NCI-H1694 treated with DMSO at 0.1 percent for 48 hours (cell line): Measurements from ENCODE around the gene PROZ.
"Not testable (repeated sequence)": the region's sequence is repeated elsewhere in the genome, so short reads cannot be mapped to it uniquely, and the experiment has no call there.

Experiments
- DNase-seq: peaks from one replicate; lab custom pipeline; 2025; lab: John Stamatoyannopoulos, UW

PROZ gene, protein sequence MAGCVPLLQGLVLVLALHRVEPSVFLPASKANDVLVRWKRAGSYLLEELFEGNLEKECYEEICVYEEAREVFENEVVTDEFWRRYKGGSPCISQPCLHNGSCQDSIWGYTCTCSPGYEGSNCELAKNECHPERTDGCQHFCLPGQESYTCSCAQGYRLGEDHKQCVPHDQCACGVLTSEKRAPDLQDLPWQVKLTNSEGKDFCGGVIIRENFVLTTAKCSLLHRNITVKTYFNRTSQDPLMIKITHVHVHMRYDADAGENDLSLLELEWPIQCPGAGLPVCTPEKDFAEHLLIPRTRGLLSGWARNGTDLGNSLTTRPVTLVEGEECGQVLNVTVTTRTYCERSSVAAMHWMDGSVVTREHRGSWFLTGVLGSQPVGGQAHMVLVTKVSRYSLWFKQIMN

DNA sequence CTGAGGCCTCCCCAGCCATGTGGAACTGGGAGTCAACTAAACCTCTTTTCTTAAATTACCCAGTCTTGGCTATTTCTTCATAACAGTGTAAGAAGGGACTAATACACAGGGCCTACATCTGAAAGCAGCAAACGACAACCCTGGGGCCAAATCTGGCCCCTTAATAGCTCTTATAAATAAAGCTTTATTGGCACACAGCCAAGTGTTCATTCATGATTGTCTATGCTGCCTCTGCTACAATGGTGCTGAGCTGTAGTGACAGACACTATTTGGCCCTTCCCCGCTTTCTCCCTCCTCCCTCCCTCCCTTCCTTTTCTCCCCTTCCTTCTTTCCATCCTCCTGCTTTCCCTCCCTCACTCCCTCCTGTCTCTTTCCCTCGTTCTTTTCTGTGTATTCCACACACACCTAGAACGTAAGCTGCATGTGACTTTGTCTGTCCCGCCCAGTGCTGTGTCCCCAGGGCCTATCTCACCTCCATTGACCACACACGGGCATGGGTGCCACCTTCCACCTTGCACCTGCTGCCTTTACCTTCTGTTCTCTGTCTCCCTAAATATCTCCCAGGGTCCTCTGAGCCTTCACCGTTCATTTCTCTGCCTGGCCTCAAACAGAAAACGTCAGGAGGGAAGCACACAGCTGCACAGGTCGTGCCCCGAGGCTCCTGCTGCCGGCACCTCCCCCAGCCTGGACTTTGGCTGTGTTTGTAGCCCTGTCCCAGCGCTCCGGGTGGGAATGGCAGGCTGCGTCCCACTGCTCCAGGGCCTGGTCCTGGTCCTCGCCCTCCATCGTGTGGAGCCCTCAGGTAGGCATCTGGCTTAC is at the start of gene PROZ:
TSS of gene PROZ (plus strand) at position 720 of the 819 bp plus-strand sequence. CDS start at position 733, 13 bp downstream.
- no peak for DNase-seq

- no peak for DNase-seq
These were observed 49.0 kb upstream of the PROZ start for GRCh38 chr13:113109151-113110047.

DNA sequence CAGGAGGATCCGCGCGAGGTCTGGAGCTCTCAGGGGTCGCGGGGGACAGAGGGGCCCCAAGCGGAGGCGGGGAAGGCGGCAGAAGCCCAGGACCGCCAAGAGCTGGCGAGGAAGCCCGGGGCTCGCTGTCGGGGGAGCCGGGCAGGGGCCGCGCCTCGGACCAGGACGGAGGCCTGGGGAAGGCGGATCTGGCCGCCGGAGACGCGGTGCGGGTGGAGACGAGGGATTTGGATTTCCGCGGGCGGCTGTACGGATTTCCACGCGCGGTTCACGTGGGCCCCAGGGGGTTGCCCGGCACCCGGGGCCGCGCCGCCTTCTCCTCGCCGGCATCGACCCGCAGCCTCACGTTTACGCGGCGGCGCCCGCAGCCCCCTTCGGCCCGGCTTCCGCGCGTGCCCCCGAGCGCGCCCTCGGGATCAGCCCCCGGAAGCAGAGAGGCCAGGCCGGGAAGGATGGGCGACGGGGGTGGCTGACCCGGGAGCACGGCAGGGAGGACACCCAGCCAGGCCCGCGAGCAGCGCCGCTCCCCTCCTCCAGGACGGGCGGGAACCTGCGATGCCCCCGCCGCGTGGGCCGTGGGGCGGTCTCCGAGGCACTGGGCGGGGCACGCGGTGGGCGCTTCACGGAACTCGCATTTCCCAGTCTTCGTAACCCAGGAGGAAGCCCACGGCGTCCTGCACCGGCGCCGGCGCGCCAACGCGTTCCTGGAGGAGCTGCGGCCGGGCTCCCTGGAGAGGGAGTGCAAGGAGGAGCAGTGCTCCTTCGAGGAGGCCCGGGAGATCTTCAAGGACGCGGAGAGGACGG is 48.2 kb upstream of the PROZ start:
- no peak for DNase-seq

- DNase-seq: no peak
These were observed 47.6 kb upstream of the PROZ start for GRCh38 chr13:113110852-113111315.

DNA sequence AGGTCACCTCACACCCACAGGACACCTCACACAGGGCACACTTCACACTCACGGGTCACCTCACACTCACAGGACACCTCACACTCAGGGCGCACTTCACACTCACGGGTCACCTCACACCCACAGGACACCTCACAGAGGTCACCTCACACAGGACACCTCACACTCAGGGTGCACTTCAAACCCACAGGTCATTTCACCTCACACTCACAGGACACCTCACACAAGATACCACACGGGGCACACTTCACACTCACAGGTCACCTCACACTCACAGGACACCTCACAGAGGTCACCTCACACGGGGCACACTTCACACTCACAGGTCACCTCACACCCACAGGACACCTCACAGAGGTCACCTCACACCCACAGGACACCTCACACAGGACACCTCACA is 46.6 kb upstream of the PROZ start:
- DNase-seq: not testable (repeated sequence)

DNA sequence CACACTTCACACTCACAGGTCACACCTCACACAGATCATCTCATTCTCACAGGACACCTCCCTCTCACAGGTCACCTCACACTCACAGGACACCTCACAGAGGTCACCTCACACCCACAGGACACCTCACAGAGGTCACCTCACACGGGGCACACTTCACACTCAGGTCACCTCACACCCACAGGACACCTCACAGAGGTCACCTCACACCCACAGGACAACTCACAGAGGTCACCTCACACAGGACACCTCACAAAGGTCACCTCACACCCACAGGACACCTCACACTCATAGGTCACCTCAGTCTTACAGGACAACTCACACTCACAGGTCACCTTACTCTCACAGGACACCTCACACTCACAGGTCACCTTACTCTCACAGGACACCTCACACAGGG is 46.0 kb upstream of the PROZ start:
- not testable (repeated sequence) for DNase-seq

- DNase-seq: no peak
These were observed 45.3 kb upstream of the PROZ start for GRCh38 chr13:113112893-113113845.

- no peak for DNase-seq
These were observed 44.6 kb upstream of the PROZ start for GRCh38 chr13:113113846-113114271.

- no peak for DNase-seq
These were observed 43.7 kb upstream of the PROZ start for GRCh38 chr13:113114511-113115362.

DNA sequence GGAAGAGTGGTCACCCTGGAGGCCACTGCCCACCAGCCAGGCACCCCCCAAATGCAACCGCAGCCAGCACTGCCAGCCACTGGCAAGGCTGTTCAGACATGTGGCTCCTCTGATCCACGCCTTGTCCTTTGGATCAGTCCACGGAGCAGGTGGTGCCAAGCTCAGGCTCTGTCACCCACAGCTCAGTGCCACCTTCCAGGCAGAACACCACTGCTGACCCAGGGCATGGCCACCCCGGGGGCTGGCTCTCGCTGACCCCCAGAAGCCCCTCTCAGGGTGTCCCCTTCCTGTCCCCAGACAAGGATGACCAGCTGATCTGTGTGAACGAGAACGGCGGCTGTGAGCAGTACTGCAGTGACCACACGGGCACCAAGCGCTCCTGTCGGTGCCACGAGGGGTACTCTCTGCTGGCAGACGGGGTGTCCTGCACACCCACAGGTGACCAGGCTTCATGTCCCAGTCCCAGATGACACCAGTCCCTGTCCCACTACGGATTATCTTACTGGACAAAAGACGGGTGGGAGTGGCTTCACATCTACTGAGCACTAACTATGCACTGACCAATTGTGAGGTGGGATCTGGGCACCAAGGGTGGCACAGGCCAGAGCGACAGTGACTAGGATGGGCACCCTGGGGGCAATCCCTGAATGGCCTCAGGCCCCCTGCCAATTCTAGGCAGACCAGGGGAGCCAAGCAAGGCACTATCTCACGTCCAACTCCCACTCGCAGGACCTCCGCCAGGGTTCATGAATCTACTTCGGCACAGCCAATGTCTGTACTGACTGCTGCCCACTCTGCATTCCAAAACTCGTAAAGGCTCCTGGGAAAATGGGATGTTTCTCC is 42.9 kb upstream of the PROZ start:
- DNase-seq: no peak

- DNase-seq: no peak
These were observed 42.1 kb upstream of the PROZ start for GRCh38 chr13:113116206-113116800.

- DNase-seq: no peak
These were observed 41.6 kb upstream of the PROZ start for GRCh38 chr13:113116871-113117271.

- no peak for DNase-seq
These were observed 41.0 kb upstream of the PROZ start for GRCh38 chr13:113117335-113117872.

GRCh38 chr13:113117911-113118260 is 40.6 kb upstream of the PROZ start:
- no peak for DNase-seq

- DNase-seq: no peak
These were observed 40.0 kb upstream of the PROZ start for GRCh38 chr13:113118261-113119021.

GRCh38 chr13:113119166-113119821 is 39.2 kb upstream of the PROZ start:
- no peak for DNase-seq
